K562 (cell line): Measurements from ENCODE around the gene ANKEF1. TPM values are rescaled to one million over a fixed set of nuclear protein-coding genes. Genes with fewer than 3 reads are reported as not detected.

Experiments used
- ATAC-seq: fragments of 200-7000 bp; cut with Tn5 transposase; 3 replicates; pipeline ENCODE4 v1.9.1; 2020; ENCODE audit warnings: moderate library complexity
- BruUV-seq: library from RNA; stranded (reverse); fragments of 400-500 nt; replicated peaks from 2 replicates; lab custom pipeline; 2021; lab: Mats Ljungman, UMichigan
- CTCF ChIA-PET: fragments of 300-600 bp; formaldehyde crosslinking; extraction: SDS; loops from one replicate; lab custom pipeline; 2021; ENCODE audit warnings: low intra/inter-chr PET ratio; lab: Yijun Ruan, JAX
- POLR2A ChIA-PET: fragments of 300-600, 350-650 bp; sonication (Branson Sonifier 250); formaldehyde crosslinking; extraction: SDS; loops from one replicate; lab custom pipeline; 2021; ENCODE audit warnings: antibody characterized with exemption, inconsistent platforms; lab: Yijun Ruan, JAX
- DNase-seq, 4 experiments: peaks; one replicate each; pipeline versions ENCODE4 v3.0.0 to v3.0.0-alpha.2; 2011 to 2018; ENCODE audit warnings: low spot score in 3 of 4, mixed read lengths in 3 of 4; ENCODE audit errors: extremely low read depth in 1 of 4
- FAIRE-seq: peaks from 2 replicates; lab custom pipeline; 2011; peaks lifted over from hg19 to GRCh38; lab: Jason Lieb, UNC
- H2AFZ ChIP-seq: 2 replicates; pipeline ENCODE4 v1.6.0; 2011; ENCODE audit warnings: low read depth, low read length, control low read depth, inconsistent platforms
- H3K27ac ChIP-seq: fragments of 200-600 bp; 3 replicates; pipeline ENCODE4 v1.8.0; 2011; ENCODE audit warnings: low read depth, mild to moderate bottlenecking, control low read depth, inconsistent platforms, low read length, moderate library complexity, mixed read lengths; ENCODE audit errors: extremely low read depth
- H3K27me3 ChIP-seq, 2 experiments: fragments of 300-600 bp in 1 of 2; 2 replicates in 1 of 2; 3 replicates in 1 of 2; pipeline versions ENCODE4 v1.6.0 to v1.8.0; 2011; ENCODE audit warnings: inconsistent platforms in 2 of 2, low read length in 2 of 2, mild to moderate bottlenecking in 1 of 2, mixed read lengths in 1 of 2, moderate library complexity in 1 of 2; ENCODE audit not compliant: control insufficient read depth in 2 of 2, insufficient read depth in 2 of 2
- H3K36me3 ChIP-seq: fragments of 300-600 bp; 3 replicates; pipeline ENCODE4 v1.8.0; 2011; ENCODE audit warnings: mild to moderate bottlenecking, low read length, inconsistent platforms; ENCODE audit not compliant: control insufficient read depth, insufficient read depth
- H3K4me1 ChIP-seq, 2 experiments: fragments of 200-600 bp in 1 of 2; replicated peaks in 1 of 2; 2 replicates in 1 of 2; 3 replicates in 1 of 2; pipeline versions ENCODE4 v1.5.1 to v1.8.0; 2011; ENCODE audit warnings: inconsistent platforms in 2 of 2, low read length in 2 of 2, mild to moderate bottlenecking in 1 of 2, mixed read lengths in 1 of 2, moderate library complexity in 1 of 2; ENCODE audit not compliant: control insufficient read depth in 2 of 2, insufficient read depth in 2 of 2
- H3K4me2 ChIP-seq: 2 replicates; pipeline ENCODE4 v1.6.1; 2011; ENCODE audit warnings: low read length, control low read depth, inconsistent platforms, mixed read lengths; ENCODE audit not compliant: insufficient read depth
- H3K4me3 ChIP-seq: fragments of 200-600 bp; sonication (generic), shearing (Covaris generic); 2 replicates; pipeline ENCODE4 v1.5.1; 2016; ENCODE audit warnings: control low read depth, inconsistent platforms
- H3K79me2 ChIP-seq: fragments of 200-600 bp; 3 replicates; pipeline ENCODE4 v1.8.0; 2011; ENCODE audit warnings: low read length, inconsistent platforms; ENCODE audit not compliant: control insufficient read depth, insufficient read depth
- H3K9ac ChIP-seq, 2 experiments: 2 replicates each; pipeline versions ENCODE4 v1.6.0 to v1.6.1; 2011; ENCODE audit warnings: low read depth in 2 of 2, low read length in 2 of 2, control low read depth in 1 of 2, inconsistent platforms in 1 of 2, mild to moderate bottlenecking in 1 of 2, mixed read lengths in 1 of 2; ENCODE audit not compliant: insufficient read depth in 1 of 2
- H3K9me1 ChIP-seq: one replicate; pipeline ENCODE4 v1.6.0; 2011; ENCODE audit warnings: inconsistent platforms, mild to moderate bottlenecking, low read length, moderate library complexity; ENCODE audit not compliant: control insufficient read depth, insufficient read depth
- H3K9me3 ChIP-seq: replicated peaks from 2 replicates; pipeline ENCODE4 v1.5.1; 2011; ENCODE audit warnings: low read depth, low read length, inconsistent platforms; ENCODE audit not compliant: control insufficient read depth, insufficient read depth
- H4K20me1 ChIP-seq: replicated peaks from 2 replicates; pipeline ENCODE4 v1.6.1; 2011; ENCODE audit warnings: low read length, inconsistent platforms, mixed read lengths; ENCODE audit not compliant: control insufficient read depth, insufficient read depth
- CTCFL ChIP-seq: IDR thresholded peaks from 2 replicates; pipeline ENCODE4 v1.6.1; 2011; ENCODE audit warnings: borderline replicate concordance, low read depth, mild to moderate bottlenecking, moderate library complexity, low read length; ENCODE audit not compliant: insufficient read depth, poor library complexity, severe bottlenecking
- DEAF1 ChIP-seq: fragments of 450-650 bp; formaldehyde crosslinking; IDR thresholded peaks from 2 replicates; pipeline ENCODE4 v1.4.0; 2020; ENCODE audit warnings: mild to moderate bottlenecking, moderate library complexity
- NFIC ChIP-seq: fragments of 450-650 bp; IDR thresholded peaks from 2 replicates; pipeline ENCODE4 v1.6.1; 2017; ENCODE audit warnings: mild to moderate bottlenecking, inconsistent platforms
- RBM25 ChIP-seq: fragments of 200-400 bp; formaldehyde crosslinking; IDR thresholded peaks from 2 replicates; pipeline ENCODE4 v1.6.1; 2018; ENCODE audit warnings: low read length, low read depth, moderate library complexity; ENCODE audit not compliant: severe bottlenecking
- WGBS: fragments of 100-300 bp; shearing (Covaris generic); methylation state at CpG from one replicate; pipeline ENCODE4 v1.1.6; 2016; ENCODE audit warnings: low coverage, mixed read lengths; ENCODE audit not compliant: insufficient coverage; ENCODE audit errors: missing lambda C conversion rate; 5-methylcytosine and 5-hydroxymethylcytosine counted together
- in situ Hi-C: fragments of 300-500 bp; cut with MboI; formaldehyde crosslinking; loops from 4 replicates; pipeline ENCODE4 v1.15.0; 2018; ENCODE audit warnings: inconsistent platforms, mixed read lengths
- intact Hi-C: fragments of 100-400 bp; cut with micrococcal nuclease; formaldehyde crosslinking; loops from 2 replicates; pipeline ENCODE4 v1.14.2; 2022
- polyA plus RNA-seq, 8 experiments: library from polyadenylated mRNA; depleted of rRNA in 4 of 8; stranded (reverse) in 5 of 8; unstranded in 3 of 8; fragments of >200 nt; fragmentation: Nextera tagmentation in 2 of 8; fragmentation: Illumina TruSeq in 1 of 8; extraction: Ambion mirVana in 2 of 8; extraction: Trizol in 1 of 8; gene quantifications; 2 replicates each; pipeline versions ENCODE4 v1.2.1 to v1.2.3, GENCODE V29; 2011 to 2014; ENCODE audit warnings: inconsistent platforms in 1 of 8, missing spikeins in 1 of 8
- total RNA-seq, 7 experiments: library from RNA; depleted of rRNA in 6 of 7; stranded (reverse); fragments of >200 nt in 6 of 7; fragmentation: Illumina TruSeq in 2 of 7; extraction: Trizol in 2 of 7; gene quantifications; 2 replicates each; pipeline versions ENCODE4 v1.2.1 to v1.2.3, GENCODE V29; 2011 to 2021; ENCODE audit warnings: low replicate concordance in 1 of 7

The ANKEF1 gene
- total and polyA plus RNA-seq, 9 of the 15 experiments (the other 6 are each of a cell fraction or from before 2014, with no cell fraction given), result 0.35 to 2.1 (median 1.7) TPM

- Histone ChIP-seq H3K9me3 (no peaks in the 10 kb centered on the region), H3K4me3 (no peak overlapping the region), H3K9me1 (no peaks in the 10 kb centered on the region), H3K27ac (no peak overlapping the region), H3K4me2 (no peak overlapping the region), H3K4me1 (peaks cover 0 to 2% of the 10 kb centered on the region in 2 experiments; a peak in 2 of 5 replicates), H3K36me3 (no peaks in the 10 kb centered on the region), H2AFZ (no peak overlapping the region), H3K27me3 (no peaks in the 10 kb centered on the region), H3K9ac (no peak overlapping the region), H4K20me1 (no peaks in the 10 kb centered on the region), H3K79me2 (no peaks in the 10 kb centered on the region)
- TF ChIP-seq CTCFL (no peak), NFIC (no peak), RBM25 (no peak), DEAF1 (CRISPR knock-in tag) (no peak)
- no TSS peak for BruUV-seq
- no peak for ATAC-seq
- ChIA-PET POLR2A (interaction anchor here (0.6 kb wide), 1 partner anchor 43 kb away, joined by 6 read pairs; no protein-coding TSS in a partner anchor), CTCF (no interaction called here)
- WGBS, result 8% methylated on average over 1 of the region's 1 CpG
- intact Hi-C loops, result no loop called here
- in situ Hi-C loops, result no loop called here
- DNase-seq, result no peak
- no peak for FAIRE-seq
These were observed 31.9 kb upstream of the ANKEF1 start for GRCh38 chr20:10002866-10003265.
